Panc1 (cell line): ENCODE results near the gene SNCB. TPM values are rescaled to one million over a fixed set of nuclear protein-coding genes. Genes with fewer than 3 reads are reported as not detected.

Experiments
- ATAC-seq: fragments of 200-7000 bp; cut with Tn5 transposase; 2 replicates; pipeline ENCODE4 v1.9.1; 2020; ENCODE audit warnings: mild to moderate bottlenecking, moderate library complexity
- BruUV-seq: library from RNA; stranded (reverse); fragments of 400-500 nt; replicated peaks from 2 replicates; lab custom pipeline; 2021; lab: Mats Ljungman, UMichigan
- CTCF ChIA-PET: fragments of 300-600 bp; sonication (Branson Sonifier 250); formaldehyde crosslinking; loops from one replicate; lab custom pipeline; 2022; ENCODE audit warnings: antibody characterized with exemption; lab: Charles Lee
- POLR2A ChIA-PET: fragments of 300-600 bp; sonication (Branson Sonifier 250); formaldehyde crosslinking; loops from one replicate; lab custom pipeline; 2022; ENCODE audit warnings: antibody characterized with exemption; lab: Charles Lee
- DNase-seq: peaks from one replicate; pipeline ENCODE4 v3.0.0-alpha.2; 2010; ENCODE audit warnings: low read depth, low spot score
- H3K27ac ChIP-seq: 2 replicates; pipeline ENCODE4 v1.5.1; 2011; ENCODE audit warnings: mild to moderate bottlenecking, low read length, inconsistent platforms
- H3K27me3 ChIP-seq: fragments of 200-500 bp; sonication (Bioruptor generic); 2 replicates; pipeline ENCODE4 v1.6.0; 2014; ENCODE audit warnings: low read length, inconsistent platforms; ENCODE audit not compliant: control insufficient read depth, insufficient read depth
- H3K36me3 ChIP-seq: fragments of 200-500 bp; sonication (Bioruptor generic); 2 replicates; pipeline ENCODE4 v1.5.1; 2014; ENCODE audit warnings: inconsistent platforms, mild to moderate bottlenecking, low read length, moderate library complexity; ENCODE audit not compliant: control insufficient read depth, insufficient read depth
- H3K4me1 ChIP-seq: 2 replicates; pipeline ENCODE4 v1.5.1; 2011; ENCODE audit warnings: inconsistent platforms, mild to moderate bottlenecking, low read length, moderate library complexity; ENCODE audit not compliant: control insufficient read depth, insufficient read depth
- H3K4me3 ChIP-seq, 2 experiments: 2 replicates each; pipeline ENCODE4 v1.5.1; 2011 to 2012; ENCODE audit warnings: low read depth in 2 of 2, low read length in 2 of 2, mild to moderate bottlenecking in 2 of 2, inconsistent platforms in 1 of 2, moderate library complexity in 1 of 2
- H3K9me3 ChIP-seq: fragments of 200-500 bp; sonication (Bioruptor generic); 2 replicates; pipeline ENCODE4 v1.5.1; 2014; ENCODE audit warnings: low read depth, mild to moderate bottlenecking, inconsistent platforms, low read length, moderate library complexity; ENCODE audit not compliant: control insufficient read depth, insufficient read depth
- POLR2AphosphoS5 ChIP-seq: IDR thresholded peaks from 2 replicates; pipeline ENCODE4 v1.6.1; 2012; ENCODE audit warnings: mild to moderate bottlenecking, low read depth, low read length, moderate library complexity
- SIN3A ChIP-seq: IDR thresholded peaks from 2 replicates; pipeline ENCODE4 v1.6.1; 2012; ENCODE audit warnings: low read depth, mild to moderate bottlenecking, low read length, moderate library complexity, borderline replicate concordance; ENCODE audit not compliant: insufficient read depth
- TCF7L2 ChIP-seq: IDR thresholded peaks from 2 replicates; pipeline ENCODE4 v1.6.1; 2011; ENCODE audit warnings: mild to moderate bottlenecking, low read depth, low read length, inconsistent platforms
- in situ Hi-C: cut with HindIII; loops from 2 replicates; pipeline ENCODE4 v1.10.0; 2016; ENCODE audit warnings: low sequenced_read_pairs, low pct_unique_long_range_greater_than_20kb
- intact Hi-C: fragments of 100-400 bp; cut with micrococcal nuclease; formaldehyde crosslinking; loops from one replicate; pipeline ENCODE4 v1.10.0; 2022; ENCODE audit not compliant: unreplicated experiment
- total RNA-seq: library from RNA; stranded (reverse); gene quantifications from one replicate; pipeline ENCODE4 v1.2.1, GENCODE V29; 2021; ENCODE audit not compliant: unreplicated experiment
- TF ChIP-seq, protein P1 (sequence below): fragments of 450-650 bp; IDR thresholded peaks from 2 replicates; pipeline ENCODE4 v1.5.1; 2017; ENCODE audit warnings: mild to moderate bottlenecking
- TF ChIP-seq, protein P2 (sequence below), 2 experiments: IDR thresholded peaks; 2 replicates each; pipeline ENCODE4 v1.6.1; 2011 to 2012; ENCODE audit warnings: low read depth in 2 of 2, control low read depth in 1 of 2, low read length in 1 of 2, mild to moderate bottlenecking in 1 of 2, moderate library complexity in 1 of 2; ENCODE audit not compliant: insufficient read depth in 1 of 2

The SNCB gene
- total RNA-seq, 1 experiment from 2014 or later, result 0.77 TPM

DNA sequence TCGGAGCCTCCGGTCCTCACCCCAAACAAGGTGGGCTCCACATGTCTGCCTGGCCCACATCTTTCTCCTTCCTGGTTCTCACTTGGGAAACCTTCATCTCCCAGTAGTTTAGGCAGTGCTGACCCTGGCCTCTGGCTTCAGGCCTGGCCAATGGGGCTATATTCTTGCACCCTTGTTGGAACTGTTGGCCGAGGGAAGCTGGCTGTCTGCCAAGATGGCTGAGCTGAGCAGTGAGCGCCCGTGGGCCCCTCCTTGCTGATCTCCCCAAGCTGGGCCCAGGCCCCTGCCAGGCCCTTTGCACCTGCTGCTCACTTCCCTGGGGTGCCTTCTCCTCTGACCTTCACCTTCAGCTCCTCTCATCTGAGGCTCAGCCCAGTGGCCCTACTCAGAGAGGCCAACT is 48.2 kb upstream of the SNCB start:
- intact Hi-C loops, result no loop called here

DNA sequence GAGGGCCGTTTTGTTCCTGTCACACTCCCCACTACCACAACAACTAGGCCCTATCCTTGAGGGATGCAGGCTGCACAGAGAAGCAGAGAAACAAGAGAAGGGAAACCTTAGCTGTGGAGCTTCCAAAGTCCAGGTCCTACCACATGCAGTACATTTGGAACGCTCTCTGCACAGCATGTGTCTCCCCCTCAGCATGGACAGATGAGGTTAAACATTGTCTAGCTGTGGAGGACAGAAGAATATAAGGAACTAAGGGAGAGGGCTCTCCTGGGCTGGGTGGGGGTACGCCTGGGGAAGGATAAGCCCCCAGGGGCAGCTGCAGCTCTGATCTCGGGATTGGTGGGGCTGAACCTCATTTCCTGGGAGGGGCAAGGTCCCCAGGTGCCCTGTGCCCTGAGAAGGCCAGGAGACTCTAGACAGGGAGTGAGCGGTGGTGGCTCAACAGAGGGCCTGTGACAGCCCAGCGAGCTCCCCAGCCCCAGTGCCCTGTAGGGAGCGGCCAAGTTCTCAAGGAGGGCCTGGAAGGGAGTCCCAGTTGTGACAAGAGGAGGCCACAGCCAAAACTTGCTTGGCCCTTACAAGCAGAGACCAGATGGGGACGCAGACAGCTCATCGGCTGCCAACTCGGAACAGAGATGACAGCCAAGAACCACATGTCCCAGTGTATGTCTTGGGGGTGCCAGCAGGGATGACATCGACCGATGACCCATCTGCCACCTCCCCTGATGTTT is 47.0 kb upstream of the SNCB start:
- in situ Hi-C loops, result no loop called here
- Histone ChIP-seq H3K27ac (no peak overlapping the region), H3K9me3 (no peaks in the 10 kb centered on the region), H3K27me3 (no peaks in the 10 kb centered on the region), H3K36me3 (no peaks in the 10 kb centered on the region), H3K4me3 (no peak overlapping the region), H3K4me1 (no peaks in the 10 kb centered on the region)
- no peak for TF ChIP-seq POLR2AphosphoS5
- TF ChIP-seq, protein P1, sequence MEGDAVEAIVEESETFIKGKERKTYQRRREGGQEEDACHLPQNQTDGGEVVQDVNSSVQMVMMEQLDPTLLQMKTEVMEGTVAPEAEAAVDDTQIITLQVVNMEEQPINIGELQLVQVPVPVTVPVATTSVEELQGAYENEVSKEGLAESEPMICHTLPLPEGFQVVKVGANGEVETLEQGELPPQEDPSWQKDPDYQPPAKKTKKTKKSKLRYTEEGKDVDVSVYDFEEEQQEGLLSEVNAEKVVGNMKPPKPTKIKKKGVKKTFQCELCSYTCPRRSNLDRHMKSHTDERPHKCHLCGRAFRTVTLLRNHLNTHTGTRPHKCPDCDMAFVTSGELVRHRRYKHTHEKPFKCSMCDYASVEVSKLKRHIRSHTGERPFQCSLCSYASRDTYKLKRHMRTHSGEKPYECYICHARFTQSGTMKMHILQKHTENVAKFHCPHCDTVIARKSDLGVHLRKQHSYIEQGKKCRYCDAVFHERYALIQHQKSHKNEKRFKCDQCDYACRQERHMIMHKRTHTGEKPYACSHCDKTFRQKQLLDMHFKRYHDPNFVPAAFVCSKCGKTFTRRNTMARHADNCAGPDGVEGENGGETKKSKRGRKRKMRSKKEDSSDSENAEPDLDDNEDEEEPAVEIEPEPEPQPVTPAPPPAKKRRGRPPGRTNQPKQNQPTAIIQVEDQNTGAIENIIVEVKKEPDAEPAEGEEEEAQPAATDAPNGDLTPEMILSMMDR, result no peak
- TF ChIP-seq, protein P2, sequence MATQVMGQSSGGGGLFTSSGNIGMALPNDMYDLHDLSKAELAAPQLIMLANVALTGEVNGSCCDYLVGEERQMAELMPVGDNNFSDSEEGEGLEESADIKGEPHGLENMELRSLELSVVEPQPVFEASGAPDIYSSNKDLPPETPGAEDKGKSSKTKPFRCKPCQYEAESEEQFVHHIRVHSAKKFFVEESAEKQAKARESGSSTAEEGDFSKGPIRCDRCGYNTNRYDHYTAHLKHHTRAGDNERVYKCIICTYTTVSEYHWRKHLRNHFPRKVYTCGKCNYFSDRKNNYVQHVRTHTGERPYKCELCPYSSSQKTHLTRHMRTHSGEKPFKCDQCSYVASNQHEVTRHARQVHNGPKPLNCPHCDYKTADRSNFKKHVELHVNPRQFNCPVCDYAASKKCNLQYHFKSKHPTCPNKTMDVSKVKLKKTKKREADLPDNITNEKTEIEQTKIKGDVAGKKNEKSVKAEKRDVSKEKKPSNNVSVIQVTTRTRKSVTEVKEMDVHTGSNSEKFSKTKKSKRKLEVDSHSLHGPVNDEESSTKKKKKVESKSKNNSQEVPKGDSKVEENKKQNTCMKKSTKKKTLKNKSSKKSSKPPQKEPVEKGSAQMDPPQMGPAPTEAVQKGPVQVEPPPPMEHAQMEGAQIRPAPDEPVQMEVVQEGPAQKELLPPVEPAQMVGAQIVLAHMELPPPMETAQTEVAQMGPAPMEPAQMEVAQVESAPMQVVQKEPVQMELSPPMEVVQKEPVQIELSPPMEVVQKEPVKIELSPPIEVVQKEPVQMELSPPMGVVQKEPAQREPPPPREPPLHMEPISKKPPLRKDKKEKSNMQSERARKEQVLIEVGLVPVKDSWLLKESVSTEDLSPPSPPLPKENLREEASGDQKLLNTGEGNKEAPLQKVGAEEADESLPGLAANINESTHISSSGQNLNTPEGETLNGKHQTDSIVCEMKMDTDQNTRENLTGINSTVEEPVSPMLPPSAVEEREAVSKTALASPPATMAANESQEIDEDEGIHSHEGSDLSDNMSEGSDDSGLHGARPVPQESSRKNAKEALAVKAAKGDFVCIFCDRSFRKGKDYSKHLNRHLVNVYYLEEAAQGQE (IDR thresholded peaks at IDR 0.05; ENCODE audit: insufficient read depth in 1 of 2, low read depth in 2 of 2, low read length in 1 of 2), result no peak
- no peak for TF ChIP-seq SIN3A
- no peak for TF ChIP-seq TCF7L2
- POLR2A ChIA-PET, result no interaction called here
- CTCF ChIA-PET, result interaction anchor here (0.6 to 0.7 kb wide), 2 partner anchors 17 to 334 kb away, joined by 3 to 4 read pairs; no protein-coding TSS in a partner anchor
- DNase-seq, result no peak
- intact Hi-C loops, result no loop called here
- ATAC-seq, result no peak
- no TSS peak for BruUV-seq

More for the DNA sequence above, 48.2 kb upstream of the SNCB start:
- no peak for DNase-seq
- Histone ChIP-seq H3K36me3 (no peaks in the 10 kb centered on the region), H3K9me3 (no peaks in the 10 kb centered on the region), H3K27ac (no peak overlapping the region), H3K4me3 (no peak overlapping the region), H3K27me3 (peaks cover 6% of the 10 kb centered on the region), H3K4me1 (no peaks in the 10 kb centered on the region)
- no peak for TF ChIP-seq POLR2AphosphoS5
- no peak for TF ChIP-seq SIN3A
- TF ChIP-seq, protein P1, result no peak
- no peak for TF ChIP-seq TCF7L2
- TF ChIP-seq, protein P2 (IDR thresholded peaks at IDR 0.05; ENCODE audit: insufficient read depth in 1 of 2, low read depth in 2 of 2, low read length in 1 of 2), result no peak
- no peak for ATAC-seq
- no TSS peak for BruUV-seq
- ChIA-PET CTCF (no interaction called here), POLR2A (no interaction called here)
- in situ Hi-C loops, result no loop called here
